ENCODE measurements around the gene S100A13.

DNA sequence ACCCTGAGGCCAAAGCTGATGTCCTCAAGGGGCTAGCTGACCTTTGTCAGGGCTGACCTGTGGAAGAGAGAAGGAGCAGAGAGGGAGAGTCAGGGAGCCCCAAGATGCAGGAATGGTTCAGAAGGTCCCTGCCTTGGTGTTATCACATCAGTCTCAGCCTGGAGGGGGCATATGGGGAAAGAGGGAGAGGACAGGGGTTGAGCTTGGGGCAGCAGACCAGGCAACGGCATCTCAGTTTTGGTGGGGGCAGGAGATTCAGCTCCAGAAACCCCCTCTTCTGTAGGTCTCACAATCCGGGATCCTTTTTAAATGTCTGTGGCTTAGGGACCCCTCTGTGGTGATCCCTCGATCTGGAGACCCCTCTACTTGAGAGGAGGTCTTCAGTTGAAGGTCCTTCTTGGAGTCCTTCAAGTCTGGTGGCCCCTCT, 815 bp downstream of the S100A13 start:
- no peak for TF ChIP-seq POLR2A (IDR thresholded peaks at IDR 0.05; ENCODE audit: low read depth, low read length)
- TF ChIP-seq POLR2AphosphoS5 (IDR thresholded peaks at IDR 0.05; ENCODE audit: low read depth, low read length): no peak

Measured in GM12891 (cell line).